GM21381 (cell line): ENCODE measurements around the gene RNF212.
"Not testable (repeated sequence)": the region's sequence is repeated elsewhere in the genome, so short reads cannot be mapped to it uniquely, and the experiment has no call there.

ENCODE experiments used
- ATAC-seq: cut with Tn5 transposase; IDR thresholded peaks from one replicate; pipeline ENCODE4 v1.9.1; 2021; ENCODE audit warnings: mild to moderate bottlenecking, moderate library complexity; ENCODE audit not compliant: unreplicated experiment

RNF212 gene

GRCh38 chr4:1069394-1069793 is 44.0 kb downstream of the RNF212 start:
- ATAC-seq: no peak

GRCh38 chr4:1065732-1066131 is 47.6 kb downstream of the RNF212 start:
- ATAC-seq: no peak

- no peak for ATAC-seq
Observed at GRCh38 chr4:1062419-1062818, 50.9 kb downstream of the RNF212 start.

GRCh38 chr4:1061760-1062159 is 51.6 kb downstream of the RNF212 start:
- ATAC-seq: no peak

- no peak for ATAC-seq
Observed at GRCh38 chr4:1061056-1061700, 52.2 kb downstream of the RNF212 start.

- ATAC-seq: no peak
Observed at GRCh38 chr4:1060621-1061020, 52.7 kb downstream of the RNF212 start.

GRCh38 chr4:1060121-1060520 is 53.2 kb downstream of the RNF212 start:
- no peak for ATAC-seq

GRCh38 chr4:1058997-1059665 is 54.2 kb downstream of the RNF212 start:
- ATAC-seq: no peak

- ATAC-seq: no peak
Observed at GRCh38 chr4:1058198-1058996, 55.0 kb downstream of the RNF212 start.

- ATAC-seq: no peak
Observed at GRCh38 chr4:1057403-1057745, 56.0 kb downstream of the RNF212 start.

GRCh38 chr4:1056671-1057402 is 56.5 kb downstream of the RNF212 start:
- no peak for ATAC-seq

GRCh38 chr4:1055721-1056590 is 57.4 kb downstream of the RNF212 start:
- ATAC-seq: no peak

GRCh38 chr4:1055243-1055701 is 58.1 kb downstream of the RNF212 start:
- ATAC-seq: not testable (repeated sequence)

- ATAC-seq: not testable (repeated sequence)
Observed at GRCh38 chr4:1054696-1055242, 58.6 kb downstream of the RNF212 start.

GRCh38 chr4:1053891-1054290 is 59.5 kb downstream of the RNF212 start:
- not testable (repeated sequence) for ATAC-seq

GRCh38 chr4:1053080-1053661 is 60.2 kb downstream of the RNF212 start:
- no peak for ATAC-seq

- ATAC-seq: no peak
Observed at GRCh38 chr4:1052231-1052671, 61.1 kb downstream of the RNF212 start.

GRCh38 chr4:1051472-1051871 is 61.9 kb downstream of the RNF212 start:
- no peak for ATAC-seq

GRCh38 chr4:1050486-1051213 is 62.7 kb downstream of the RNF212 start:
- ATAC-seq: no peak
